Measurements from ENCODE around the gene DCAF15. TPM values are rescaled to one million over a fixed set of nuclear protein-coding genes. Genes with fewer than 3 reads are reported as not detected.

Gene DCAF15
- total and polyA plus RNA-seq, 2 donors (not counting 3 experiments of a cell fraction or from before 2014, with no cell fraction given) = 41.9 to 42.4 TPM

DNA sequence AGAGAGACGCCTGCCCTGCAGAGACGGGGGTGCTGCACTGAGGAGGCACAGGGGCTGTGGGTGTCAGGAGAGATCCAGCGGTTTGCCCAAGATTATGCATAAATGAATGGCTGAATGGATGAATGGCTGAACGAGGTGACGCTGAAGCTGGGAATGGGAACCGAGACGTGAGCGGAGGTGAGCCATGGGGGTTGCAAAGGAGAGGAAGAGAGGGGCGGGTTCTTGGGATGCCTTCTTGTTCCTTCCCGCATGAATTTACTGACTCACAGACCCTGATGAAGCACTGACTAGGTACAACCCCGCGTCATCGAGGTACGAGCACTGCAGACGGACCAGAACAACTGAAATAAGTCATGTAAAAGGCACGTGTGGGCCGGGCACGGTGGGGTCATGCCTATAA is 16.7 kb downstream of the DCAF15 start:
- TF ChIP-seq, protein P1, sequence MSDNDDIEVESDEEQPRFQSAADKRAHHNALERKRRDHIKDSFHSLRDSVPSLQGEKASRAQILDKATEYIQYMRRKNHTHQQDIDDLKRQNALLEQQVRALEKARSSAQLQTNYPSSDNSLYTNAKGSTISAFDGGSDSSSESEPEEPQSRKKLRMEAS (IDR thresholded peaks at IDR 0.05; ENCODE audit: insufficient read depth, insufficient read length) = no peak
- TF ChIP-seq JUN (IDR thresholded peaks at IDR 0.05; ENCODE audit: borderline replicate concordance, insufficient read depth, insufficient read length, low read depth) (no peak), FOS (IDR thresholded peaks at IDR 0.05; ENCODE audit: borderline replicate concordance, insufficient read depth, low read length) (no peak), POLR2A (IDR thresholded peaks at IDR 0.05; ENCODE audit: low read depth, low read length) (no peak), EZH2 (IDR thresholded peaks at IDR 0.05; ENCODE audit: borderline replicate concordance, low read depth, low read length, severe bottlenecking) (no peak), GATA2 (IDR thresholded peaks at IDR 0.05; ENCODE audit: insufficient read depth, insufficient read length, low read depth, low read length) (no peak), POLR2AphosphoS5 (IDR thresholded peaks at IDR 0.05; ENCODE audit: insufficient read depth, low read depth, low read length) (no peak), MYC (IDR thresholded peaks at IDR 0.05; ENCODE audit: low read depth, low read length) (no peak)
- TF ChIP-seq, protein P2, sequence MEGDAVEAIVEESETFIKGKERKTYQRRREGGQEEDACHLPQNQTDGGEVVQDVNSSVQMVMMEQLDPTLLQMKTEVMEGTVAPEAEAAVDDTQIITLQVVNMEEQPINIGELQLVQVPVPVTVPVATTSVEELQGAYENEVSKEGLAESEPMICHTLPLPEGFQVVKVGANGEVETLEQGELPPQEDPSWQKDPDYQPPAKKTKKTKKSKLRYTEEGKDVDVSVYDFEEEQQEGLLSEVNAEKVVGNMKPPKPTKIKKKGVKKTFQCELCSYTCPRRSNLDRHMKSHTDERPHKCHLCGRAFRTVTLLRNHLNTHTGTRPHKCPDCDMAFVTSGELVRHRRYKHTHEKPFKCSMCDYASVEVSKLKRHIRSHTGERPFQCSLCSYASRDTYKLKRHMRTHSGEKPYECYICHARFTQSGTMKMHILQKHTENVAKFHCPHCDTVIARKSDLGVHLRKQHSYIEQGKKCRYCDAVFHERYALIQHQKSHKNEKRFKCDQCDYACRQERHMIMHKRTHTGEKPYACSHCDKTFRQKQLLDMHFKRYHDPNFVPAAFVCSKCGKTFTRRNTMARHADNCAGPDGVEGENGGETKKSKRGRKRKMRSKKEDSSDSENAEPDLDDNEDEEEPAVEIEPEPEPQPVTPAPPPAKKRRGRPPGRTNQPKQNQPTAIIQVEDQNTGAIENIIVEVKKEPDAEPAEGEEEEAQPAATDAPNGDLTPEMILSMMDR (IDR thresholded peaks at IDR 0.05; ENCODE audit: extremely low read depth in 1 of 2, insufficient read depth in 1 of 2, low read depth in 1 of 2, low read length in 2 of 2) = no peak
- no peaks in the 10 kb centered on the region for H3K9me1 ChIP-seq (replicated peaks; ENCODE audit: control insufficient read depth, extremely low read depth, insufficient read depth, low read length)
- H3K4me1 ChIP-seq (ENCODE audit: control insufficient read depth, extremely low read depth, insufficient read depth, low read length) = no peaks in the 10 kb centered on the region
- BruUV-seq (replicated peaks) = no TSS peak
- H3K9me3 ChIP-seq (replicated peaks; ENCODE audit: control insufficient read depth, insufficient read depth, low read length) = no peaks in the 10 kb centered on the region
- FAIRE-seq (no peak), DNase-seq (ENCODE audit: low read depth, low spot score) (no peak)
- no peaks in the 10 kb centered on the region for H3K27me3 ChIP-seq (ENCODE audit: control insufficient read depth in 2 of 2, insufficient read depth in 2 of 2, low read length in 2 of 2)
- intact Hi-C loops (cut with micrococcal nuclease) (no loop called here), dilution Hi-C loops (cut with MboI; ENCODE audit: extremely low pct_ligation_motif_present, low sequenced_read_pairs) (no loop called here)
- no peak overlapping the region for H3K4me3 ChIP-seq (replicated peaks in 1 of 3; ENCODE audit: insufficient read depth in 1 of 3, low read depth in 1 of 3, low read length in 3 of 3)
- no peak overlapping the region for H3K9ac ChIP-seq (replicated peaks; ENCODE audit: extremely low read depth, insufficient read depth, low read length)
- POLR2A ChIA-PET = no interaction called here
- no peak overlapping the region for H3K27ac ChIP-seq (ENCODE audit: insufficient read depth, low read depth, low read length)
- no peak overlapping the region for H3K4me2 ChIP-seq (ENCODE audit: insufficient read depth, low read length)
- H3K36me3 ChIP-seq (ENCODE audit: control insufficient read depth in 2 of 2, extremely low read depth in 1 of 2, insufficient read depth in 2 of 2, low read length in 2 of 2) = peaks cover 0 to 30% of the 10 kb centered on the region in 2 experiments
- CTCF ChIA-PET = interaction anchor here (1.6 kb wide), 1 partner anchor 79 kb away, joined by 4 read pairs; no protein-coding TSS in a partner anchor
- no peaks in the 10 kb centered on the region for H4K20me1 ChIP-seq (replicated peaks; ENCODE audit: control insufficient read depth, extremely low read depth, insufficient read depth, low read length)
- no peaks in the 10 kb centered on the region for H3K79me2 ChIP-seq (ENCODE audit: control insufficient read depth, insufficient read depth, low read length)
- no peak overlapping the region for H2AFZ ChIP-seq (ENCODE audit: low read depth, low read length)
